Measurements from ENCODE around the gene SNAP25.

The SNAP25 gene

DNA sequence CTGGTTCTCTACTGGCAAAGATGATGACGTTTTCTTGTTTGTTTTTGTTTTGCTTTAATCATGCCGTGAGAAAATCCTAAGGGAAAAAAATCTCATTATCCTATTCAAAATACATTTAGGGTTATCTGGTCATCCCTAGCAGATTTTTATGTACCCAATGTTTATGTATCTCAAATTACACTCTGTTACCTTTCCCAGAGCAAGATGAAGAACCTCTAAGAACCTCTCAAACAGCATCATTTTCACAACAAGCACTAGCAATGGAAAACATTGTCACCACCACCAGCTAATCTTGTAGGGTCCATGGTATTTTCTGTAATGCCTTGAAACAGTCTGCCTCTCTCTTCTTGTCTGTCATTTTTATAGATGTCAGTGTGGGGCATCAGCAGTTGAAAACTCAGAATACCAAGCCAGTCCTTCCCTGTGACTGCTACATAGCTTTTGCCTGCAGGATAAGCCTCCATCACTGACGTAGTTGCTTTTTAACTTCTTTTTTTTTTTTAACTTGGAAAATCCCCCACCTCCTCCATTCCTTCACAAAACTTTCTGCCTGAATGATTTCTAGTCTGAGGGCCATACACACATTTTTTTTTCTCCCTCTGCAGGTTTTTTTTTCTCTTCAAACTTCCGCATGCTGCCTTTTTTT is 2.4 kb upstream of the SNAP25 start:
- DNase-seq (ENCODE audit: low read depth), result no peak

DNA sequence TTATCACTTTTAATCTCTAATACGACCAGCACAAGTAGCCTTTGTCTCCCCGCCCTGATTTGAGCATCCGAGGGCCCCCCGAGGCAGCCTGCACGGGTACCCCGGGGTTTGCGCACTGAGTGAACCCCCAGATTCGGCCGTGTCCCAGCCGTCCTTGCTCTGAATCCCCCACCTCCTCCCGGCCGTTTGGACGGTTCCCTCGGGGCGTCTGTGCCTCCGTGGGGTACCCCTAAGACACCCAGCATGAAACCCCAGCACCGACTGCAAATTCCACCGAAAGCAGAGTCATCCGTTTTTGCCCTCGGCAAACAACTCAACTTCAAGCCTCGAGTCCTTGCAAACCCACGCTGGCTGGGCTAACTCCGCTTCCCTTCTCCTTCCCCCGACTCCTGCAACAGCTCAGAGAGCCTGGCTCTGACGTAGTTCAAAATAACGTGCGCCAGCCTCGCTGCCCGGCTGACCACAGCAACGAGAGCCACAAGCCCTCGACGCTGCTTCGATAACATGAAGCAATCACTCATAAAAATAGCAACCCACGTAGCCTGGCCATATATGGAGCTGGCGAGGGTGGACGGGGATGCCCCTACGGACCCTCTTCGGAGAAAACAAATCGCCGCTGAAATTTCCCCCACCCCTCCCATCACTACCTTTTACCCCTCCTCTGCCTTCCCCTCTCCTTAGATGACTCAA is 764 bp upstream of the SNAP25 start:
- no peak for DNase-seq (ENCODE audit: low read depth)

DNA sequence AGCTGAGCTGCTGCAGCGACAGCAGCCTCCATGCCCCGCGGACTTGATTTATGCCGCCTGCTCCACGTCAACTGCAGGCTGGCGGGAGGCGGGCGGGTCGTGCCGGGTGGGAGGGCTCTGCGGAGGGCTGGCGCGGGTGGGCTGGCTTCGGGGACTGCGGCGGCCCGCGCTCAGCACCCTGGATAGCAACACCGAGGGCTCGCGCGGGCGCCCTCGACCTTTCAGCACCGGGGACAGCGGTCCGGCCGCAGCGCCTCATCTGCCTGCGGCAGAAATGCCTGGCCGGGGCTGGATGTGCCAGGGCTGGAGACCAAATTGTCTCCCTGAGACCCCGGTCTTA is 792 bp downstream of the SNAP25 start:
- peak; percentile 22 for DNase-seq (ENCODE audit: low read depth)

GRCh38 chr20:10219993-10220750 is 1.5 kb downstream of the SNAP25 start:
- DNase-seq (ENCODE audit: low read depth), result no peak

DNA sequence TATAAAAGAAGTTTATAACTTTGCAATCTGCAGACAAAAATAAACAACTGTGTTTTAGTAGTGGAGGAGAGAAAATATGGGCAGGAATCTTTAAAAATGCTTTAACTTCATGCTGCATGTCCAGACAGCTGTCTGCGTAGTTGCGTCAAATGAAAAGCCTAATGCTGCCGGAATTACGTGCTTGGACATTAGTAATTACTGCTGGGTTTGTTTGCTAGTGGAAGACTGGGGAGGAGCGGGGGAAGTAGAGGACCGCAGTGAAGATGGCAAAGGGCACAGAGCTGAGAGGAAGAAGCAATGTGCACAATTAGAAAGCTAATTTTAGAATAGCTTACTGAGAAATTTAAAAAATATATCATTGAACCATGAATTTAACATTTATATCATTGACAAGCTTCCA is 2.4 kb downstream of the SNAP25 start:
- no peak for DNase-seq (ENCODE audit: low read depth)

GRCh38 chr20:10225439-10226060 is 6.9 kb downstream of the SNAP25 start:
- no peak for DNase-seq (ENCODE audit: low read depth)

DNA sequence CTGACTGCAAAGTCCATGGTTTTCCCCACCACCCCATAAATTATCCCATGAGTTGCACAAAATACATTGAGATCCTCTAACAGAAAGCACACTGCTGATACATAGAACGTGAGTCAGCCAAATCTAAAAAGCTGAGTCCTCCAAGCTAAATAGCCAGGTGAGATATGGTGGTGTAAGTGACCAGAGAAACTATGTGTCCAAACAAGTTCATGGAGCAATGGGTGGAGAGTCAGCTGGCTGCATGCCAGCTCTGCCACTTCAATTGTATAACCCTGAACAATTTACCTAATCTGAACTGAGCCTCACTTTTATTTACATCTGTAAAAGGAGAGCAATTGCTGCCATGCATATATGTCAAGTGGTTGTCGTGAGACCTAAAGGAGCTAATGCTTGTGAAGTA is 9.7 kb downstream of the SNAP25 start:
- DNase-seq (ENCODE audit: low read depth), result no peak

- no peak for DNase-seq (ENCODE audit: low read depth)
Observed at GRCh38 chr20:10231290-10231689, 12.7 kb downstream of the SNAP25 start.

- no peak for DNase-seq (ENCODE audit: low read depth)
Observed at GRCh38 chr20:10236540-10237533, 18.2 kb downstream of the SNAP25 start.

- DNase-seq (ENCODE audit: low read depth), result no peak
Observed at GRCh38 chr20:10239954-10240353, 21.3 kb downstream of the SNAP25 start.

DNA sequence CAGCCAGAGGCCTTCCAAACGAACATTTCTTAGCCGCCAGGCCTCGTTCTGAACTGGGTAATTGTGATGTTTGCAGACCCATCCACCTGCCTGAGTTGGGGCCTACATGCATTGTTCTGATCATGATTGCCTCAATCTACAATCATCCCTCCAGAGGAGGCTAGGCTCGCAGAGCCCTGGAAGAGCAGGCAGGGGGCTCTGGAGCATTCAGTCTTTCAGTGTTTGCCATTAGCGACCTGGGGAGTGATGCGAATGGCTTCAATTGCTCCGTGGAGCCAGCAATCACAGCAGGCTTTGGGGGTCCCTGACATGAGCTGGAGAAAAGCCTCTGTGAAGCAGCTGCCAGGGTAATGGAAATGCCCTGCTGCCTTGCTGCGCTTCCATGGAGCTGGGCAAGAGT is 22.0 kb downstream of the SNAP25 start:
- no peak for DNase-seq (ENCODE audit: low read depth)

- DNase-seq (ENCODE audit: low read depth), result no peak
Observed at GRCh38 chr20:10242166-10242565, 23.5 kb downstream of the SNAP25 start.

DNA sequence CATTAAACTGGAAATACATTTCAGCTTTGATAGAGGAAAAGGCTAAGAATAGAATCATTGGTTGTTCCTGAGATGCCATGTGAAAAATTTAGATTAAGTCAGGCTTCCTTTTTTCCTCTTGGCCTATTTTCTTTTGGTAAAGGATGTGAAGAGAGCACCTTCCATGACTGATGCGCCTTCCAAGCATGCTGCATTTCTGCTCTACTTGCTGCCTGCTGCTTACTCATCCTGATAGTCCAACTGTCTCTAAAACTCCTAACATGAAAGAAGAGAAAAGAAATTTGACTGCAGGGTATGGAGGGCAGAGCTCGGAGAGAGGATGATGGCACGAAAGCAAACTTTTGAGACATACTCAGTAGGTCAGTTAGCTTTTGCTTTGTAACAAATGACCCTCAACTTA is 28.8 kb downstream of the SNAP25 start:
- DNase-seq (ENCODE audit: low read depth), result no peak

DNA sequence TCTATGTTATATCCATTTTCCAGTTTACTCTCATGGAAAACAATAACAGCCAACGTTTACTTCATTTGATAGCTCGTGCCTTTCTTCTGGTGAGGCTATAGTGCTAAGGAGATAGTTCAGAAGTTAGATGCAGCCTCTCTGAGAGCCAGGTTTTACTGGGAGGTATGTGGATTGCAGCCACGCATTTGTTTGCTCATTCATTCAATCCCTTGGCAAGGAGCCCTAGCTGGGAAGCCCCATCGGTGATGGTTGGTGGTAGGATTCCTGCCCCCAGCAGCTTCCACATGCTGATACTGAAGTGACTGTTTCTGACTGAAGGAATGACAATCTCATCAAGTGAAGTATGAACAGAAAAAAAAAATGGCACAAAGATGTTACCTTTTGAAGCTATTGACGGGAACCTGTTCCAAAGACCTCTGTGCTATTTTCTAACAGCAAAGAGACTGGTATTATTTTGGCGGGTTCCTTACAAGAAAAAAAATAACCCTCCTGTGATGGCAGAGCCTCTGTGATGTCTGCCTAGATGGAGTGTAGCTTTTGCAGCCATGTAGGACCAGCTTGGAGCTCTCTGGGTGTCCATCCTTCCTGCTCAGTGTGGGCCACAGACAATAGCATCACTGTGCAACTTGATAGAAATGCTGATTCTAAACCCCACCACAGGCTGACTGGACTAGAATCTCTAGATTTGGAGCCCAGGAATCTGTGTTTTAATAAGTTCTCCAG is 30.6 kb downstream of the SNAP25 start:
- no peak for DNase-seq (ENCODE audit: low read depth)

DNA sequence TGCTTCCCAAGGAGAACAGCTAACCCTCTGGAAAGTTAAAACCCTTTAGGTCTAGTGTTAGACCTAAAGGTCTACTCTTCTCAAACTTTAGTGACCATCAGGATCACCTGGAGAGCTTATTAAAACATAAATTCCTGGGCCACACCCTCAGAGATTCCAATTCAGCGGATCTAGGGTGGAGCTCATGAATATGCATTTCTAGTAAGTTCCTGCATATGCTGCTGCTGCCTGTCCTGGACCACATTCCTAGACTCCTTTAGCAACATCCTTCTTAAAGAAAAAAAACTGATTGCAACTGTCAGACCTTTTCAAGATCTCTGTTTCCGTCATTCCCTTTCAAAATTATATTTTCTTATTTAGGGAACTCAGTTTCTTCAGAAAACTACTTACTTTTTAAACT is 31.2 kb downstream of the SNAP25 start:
- DNase-seq (ENCODE audit: low read depth), result no peak

DNA sequence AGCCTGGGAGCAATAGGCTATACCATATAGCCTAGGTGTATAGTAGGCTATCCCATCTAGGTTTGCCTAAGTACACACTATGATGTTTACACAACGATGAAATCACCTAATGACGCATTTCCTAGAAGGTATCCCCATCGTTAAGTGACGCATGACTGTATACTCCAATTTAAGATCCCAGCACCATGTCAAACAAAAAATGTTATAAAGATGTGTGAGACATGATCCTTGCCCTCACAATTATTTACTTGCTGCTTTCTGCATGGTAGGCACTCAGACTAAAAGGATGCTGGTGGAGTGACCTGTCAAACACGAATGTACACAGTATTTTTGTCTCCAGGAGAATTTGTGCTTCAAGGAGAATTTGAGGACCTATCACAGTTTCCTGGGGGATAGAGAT is 32.3 kb downstream of the SNAP25 start:
- no peak for DNase-seq (ENCODE audit: low read depth)

DNA sequence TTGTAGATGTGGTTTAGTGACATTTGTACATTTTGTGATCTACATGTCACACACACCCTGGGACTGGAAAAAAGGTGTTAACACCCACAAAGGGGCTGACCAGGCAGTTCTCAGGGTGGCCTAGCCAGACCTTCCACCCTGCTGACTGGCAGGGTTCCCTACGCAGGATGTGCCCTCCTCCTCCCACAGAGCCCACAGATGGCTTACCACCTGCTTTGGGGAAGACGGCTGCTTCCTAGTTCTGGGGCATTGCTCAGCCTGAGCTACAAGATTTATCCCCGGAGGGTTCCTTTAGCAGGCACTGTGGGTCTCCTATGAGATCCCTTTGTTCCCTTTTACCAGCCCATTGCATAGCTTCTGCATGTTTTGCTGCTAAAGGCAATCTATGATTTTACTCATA is 35.1 kb downstream of the SNAP25 start:
- no peak for DNase-seq (ENCODE audit: low read depth)

DNA sequence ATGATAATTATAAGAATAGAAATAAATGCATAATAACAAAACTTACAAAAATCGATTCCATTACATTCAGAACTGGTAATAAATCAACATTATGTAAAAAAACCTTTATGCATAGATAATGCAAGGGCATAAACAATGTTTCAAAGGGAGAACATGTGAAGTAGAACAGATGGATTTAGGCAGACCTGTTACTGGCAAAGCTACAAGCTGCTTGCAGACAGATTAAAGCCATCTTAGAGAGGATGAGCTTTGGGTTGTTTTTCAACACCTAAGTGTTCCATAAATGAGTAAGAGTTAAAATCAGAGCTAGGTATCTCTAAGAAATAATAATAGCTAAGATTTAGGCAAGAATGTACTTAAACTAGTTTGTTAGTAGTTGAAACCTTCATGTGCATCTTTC is 37.2 kb downstream of the SNAP25 start:
- DNase-seq (ENCODE audit: low read depth), result no peak

DNA sequence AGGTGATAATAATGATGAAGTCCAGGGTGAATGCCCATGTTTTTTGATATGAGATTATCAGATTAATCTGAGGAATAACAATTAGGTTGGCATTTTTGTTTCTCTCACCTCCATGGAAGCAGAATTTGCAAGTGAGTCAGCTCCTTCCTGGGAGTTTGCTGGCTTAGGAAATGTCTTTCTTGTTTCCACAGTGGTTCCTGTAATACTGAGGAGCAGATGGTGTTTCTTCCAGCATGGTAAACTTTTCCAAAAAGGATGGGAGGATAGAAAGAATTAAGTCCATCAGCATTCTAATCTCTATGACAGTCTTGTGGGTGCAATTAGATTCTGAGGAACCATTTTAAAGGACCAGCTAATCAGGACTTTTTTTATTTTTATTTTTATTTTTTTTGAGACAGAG is 40.5 kb downstream of the SNAP25 start:
- DNase-seq (ENCODE audit: low read depth), result no peak

DNA sequence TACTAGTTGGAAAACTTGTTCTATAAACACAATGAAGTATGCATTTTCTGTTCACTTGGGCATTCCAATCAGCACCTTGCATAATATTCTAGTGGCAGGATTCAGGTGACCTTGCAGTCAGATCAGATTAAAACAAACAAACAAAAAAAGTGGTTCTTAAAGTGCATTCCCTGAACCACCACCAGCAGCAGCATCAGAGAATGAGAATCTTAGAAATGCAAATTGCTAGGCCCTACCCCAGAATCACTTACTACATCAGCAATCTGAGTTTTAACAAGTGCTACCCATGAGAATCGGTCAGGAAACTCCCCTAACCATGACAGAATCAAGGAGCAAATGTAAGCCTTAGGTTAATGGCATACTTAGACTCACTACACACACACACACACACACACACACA is 41.7 kb downstream of the SNAP25 start:
- DNase-seq (ENCODE audit: low read depth), result no peak

- no peak for DNase-seq (ENCODE audit: low read depth)
Observed at GRCh38 chr20:10261702-10262101, 43.1 kb downstream of the SNAP25 start.

All from stimulated activated CD8-positive, alpha-beta memory T cell treated with anti-CD3 and anti-CD28 coated beads, Interleukin-7, amount 100 ng/mL, for 24 hours (primary cell).